GM18867 (cell line): ENCODE data around the gene PPP2R5B.
"Not testable (repeated sequence)": the region's sequence is repeated elsewhere in the genome, so short reads cannot be mapped to it uniquely, and the experiment has no call there.

Source experiments
- ATAC-seq: cut with Tn5 transposase; IDR thresholded peaks from one replicate; pipeline ENCODE4 v1.9.1; 2021; ENCODE audit warnings: mild to moderate bottlenecking, moderate library complexity; ENCODE audit not compliant: unreplicated experiment

PPP2R5B gene

GRCh38 chr11:64971421-64972233 is 47.1 kb downstream of the PPP2R5B start, which contains the start of gene MAJIN:
Gene MAJIN, minus strand, starts transcription at chr11:64972108. Its CDS starts 12,703 bp downstream, at chr11:64959405.
- no peak for ATAC-seq

GRCh38 chr11:64974124-64974523 is 49.6 kb downstream of the PPP2R5B start:
- ATAC-seq: no peak

- ATAC-seq: no peak
These were observed 52.2 kb downstream of the PPP2R5B start for GRCh38 chr11:64976651-64977050.

GRCh38 chr11:64983339-64983738 is 58.9 kb downstream of the PPP2R5B start:
- ATAC-seq: not testable (repeated sequence)
